Activated naive CD4-positive, alpha-beta T cell (primary cell): Measurements from ENCODE around the gene WEE2.
A peak's percentile ranks its signal among the peaks of the same experiment; 100 is the strongest.
"Not testable (repeated sequence)": the region's sequence is repeated elsewhere in the genome, so short reads cannot be mapped to it uniquely, and the experiment has no call there.

Experiments
- DNase-seq, 4 experiments: peaks; one replicate each; lab custom pipeline; 2025; lab: John Stamatoyannopoulos, UW

Gene WEE2

GRCh38 chr7:141714571-141714970, 6.4 kb downstream of the WEE2 start:
- DNase-seq = no peak

- DNase-seq = no peak
These were observed 6.9 kb downstream of the WEE2 start for GRCh38 chr7:141715018-141715417.

- no peak for DNase-seq
These were observed 7.9 kb downstream of the WEE2 start for GRCh38 chr7:141715794-141716689.

GRCh38 chr7:141717450-141717849, 9.3 kb downstream of the WEE2 start:
- no peak for DNase-seq

GRCh38 chr7:141722529-141722928, 14.4 kb downstream of the WEE2 start:
- no peak for DNase-seq

- no peak for DNase-seq
These were observed 20.9 kb downstream of the WEE2 start for GRCh38 chr7:141729020-141729419.

GRCh38 chr7:141731476-141732149, 23.5 kb downstream of the WEE2 start:
- no peak for DNase-seq

GRCh38 chr7:141737118-141737835, 29.1 kb downstream of the WEE2 start:
- peak in 1 of 4 experiments; percentile 3 for DNase-seq

GRCh38 chr7:141737836-141738591, 29.9 kb downstream of the WEE2 start, which contains the start of gene SSBP1:
SSBP1 (plus strand) TSS chr7:141738358; CDS start chr7:141739167, 809 bp downstream.
- DNase-seq = peak; percentile 77 to 82 (median 79)

- no peak for DNase-seq
These were observed 30.4 kb downstream of the WEE2 start for GRCh38 chr7:141738592-141739013.

- no peak for DNase-seq
These were observed 31.1 kb downstream of the WEE2 start for GRCh38 chr7:141739250-141739649.

- no peak for DNase-seq
These were observed 34.1 kb downstream of the WEE2 start for GRCh38 chr7:141742229-141742628.

- no peak for DNase-seq
These were observed 36.0 kb downstream of the WEE2 start for GRCh38 chr7:141744131-141744530.

- DNase-seq = no peak
These were observed 40.2 kb downstream of the WEE2 start for GRCh38 chr7:141748396-141748795.

GRCh38 chr7:141751904-141752303, 43.8 kb downstream of the WEE2 start:
- not testable (repeated sequence) for DNase-seq

GRCh38 chr7:141752634-141753033, 44.5 kb downstream of the WEE2 start:
- DNase-seq = no peak

GRCh38 chr7:141754939-141755338, 46.8 kb downstream of the WEE2 start:
- no peak for DNase-seq

- no peak for DNase-seq
These were observed 55.6 kb downstream of the WEE2 start, which contains the start of gene TAS2R3 for GRCh38 chr7:141763797-141764196. TAS2R3 (plus strand) TSS chr7:141764097; CDS start chr7:141764159, 62 bp downstream.

GRCh38 chr7:141770083-141770583, 62.0 kb downstream of the WEE2 start:
- DNase-seq = not testable (repeated sequence)

GRCh38 chr7:141776374-141776773, 68.2 kb downstream of the WEE2 start, which contains the start of gene TAS2R4:
TAS2R4 (plus strand) TSS chr7:141776674; CDS start chr7:141778489, 1,815 bp downstream.
- DNase-seq = no peak
